NCI-H510A (cell line): Measurements from ENCODE around the gene AMBP.
"Not testable (repeated sequence)": the region's sequence is repeated elsewhere in the genome, so short reads cannot be mapped to it uniquely, and the experiment has no call there.

Source experiments
- DNase-seq: peaks from one replicate; lab custom pipeline; 2025; lab: John Stamatoyannopoulos, UW

The AMBP gene

GRCh38 chr9:114050646-114051045 is 27.5 kb downstream of the AMBP start:
- no peak for DNase-seq

DNA sequence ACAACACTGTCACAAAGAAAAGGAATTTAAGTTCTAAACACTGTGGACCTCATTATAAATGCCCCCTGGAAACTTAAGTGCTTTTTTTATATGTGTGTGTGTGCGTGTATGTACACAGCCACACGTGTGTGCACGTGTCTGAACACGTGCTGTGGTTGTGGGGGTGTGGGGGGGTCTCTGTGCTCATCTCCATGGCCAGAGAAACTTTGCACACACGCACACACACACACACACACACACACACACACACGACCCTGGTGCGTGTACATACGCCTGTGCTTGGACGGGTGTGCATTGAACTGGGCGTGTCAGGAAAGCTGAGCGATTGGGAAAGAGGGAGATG is 27.9 kb downstream of the AMBP start:
- no peak for DNase-seq

GRCh38 chr9:114049441-114050225 is 28.5 kb downstream of the AMBP start:
- DNase-seq: no peak

- DNase-seq: no peak
These were observed 29.3 kb downstream of the AMBP start for GRCh38 chr9:114048533-114049415.

GRCh38 chr9:114047717-114048116 is 30.4 kb downstream of the AMBP start:
- no peak for DNase-seq

DNA sequence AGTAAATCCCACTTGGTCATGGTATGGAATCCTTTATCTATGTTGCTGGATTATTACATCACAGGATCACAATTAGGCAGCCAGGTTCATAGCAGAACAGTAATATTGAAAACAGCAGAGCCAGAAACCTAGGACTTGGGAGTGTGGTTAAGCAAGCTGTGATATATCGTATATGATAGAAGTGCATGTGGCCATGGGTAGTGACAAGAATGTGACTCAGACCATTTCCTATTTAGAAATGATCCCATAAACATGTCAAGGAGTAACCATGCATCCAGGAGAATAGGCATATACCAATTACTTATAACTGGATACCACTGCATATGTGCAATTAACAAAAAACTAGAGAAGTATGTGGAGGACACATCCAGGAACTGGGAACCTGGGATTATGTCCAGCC is 31.2 kb downstream of the AMBP start:
- DNase-seq: no peak

GRCh38 chr9:114046237-114046755 is 31.8 kb downstream of the AMBP start:
- DNase-seq: no peak

DNA sequence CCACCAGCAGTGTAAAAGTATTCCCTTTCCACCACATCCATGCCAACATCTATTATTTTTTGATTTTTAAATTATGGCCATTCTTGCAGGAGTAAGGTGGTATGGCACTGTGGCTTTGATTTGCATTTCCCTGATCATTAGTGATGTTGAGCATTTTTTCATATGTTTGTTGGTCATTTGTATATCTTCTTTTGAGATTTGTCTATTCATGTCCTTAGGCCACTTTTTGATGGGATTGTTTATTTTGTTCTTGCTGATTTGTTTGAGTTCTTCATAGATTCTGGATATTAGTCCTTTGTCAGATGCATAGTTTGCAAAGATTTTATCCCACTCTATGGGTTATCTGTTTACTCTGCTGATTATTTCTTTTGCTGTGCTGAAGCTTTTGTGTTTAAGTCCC is 34.4 kb downstream of the AMBP start:
- not testable (repeated sequence) for DNase-seq

DNA sequence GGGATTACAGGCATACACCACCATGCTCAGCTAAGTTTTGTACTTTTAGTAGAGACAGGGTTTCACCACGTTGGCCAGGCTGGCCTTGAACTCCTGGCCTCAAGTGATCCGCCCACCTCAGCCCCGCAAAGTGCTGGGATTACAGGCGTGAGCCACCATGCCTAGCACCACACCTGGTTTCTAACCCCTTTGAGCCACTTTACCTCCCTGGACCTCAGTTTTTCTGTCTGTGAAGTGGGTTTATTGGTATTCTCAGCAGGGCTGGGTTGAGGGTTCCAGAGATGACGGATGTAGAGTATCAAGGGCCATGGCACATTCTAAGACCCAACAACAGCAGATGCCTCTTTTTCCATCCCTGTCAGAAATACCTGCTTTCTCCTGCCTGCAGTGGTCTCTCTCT is 38.6 kb downstream of the AMBP start:
- DNase-seq: no peak

- DNase-seq: no peak
These were observed 39.3 kb downstream of the AMBP start for GRCh38 chr9:114038724-114039313.

- no peak for DNase-seq
These were observed 40.0 kb downstream of the AMBP start for GRCh38 chr9:114037961-114038723.

GRCh38 chr9:114037249-114037648 is 40.9 kb downstream of the AMBP start:
- no peak for DNase-seq

DNA sequence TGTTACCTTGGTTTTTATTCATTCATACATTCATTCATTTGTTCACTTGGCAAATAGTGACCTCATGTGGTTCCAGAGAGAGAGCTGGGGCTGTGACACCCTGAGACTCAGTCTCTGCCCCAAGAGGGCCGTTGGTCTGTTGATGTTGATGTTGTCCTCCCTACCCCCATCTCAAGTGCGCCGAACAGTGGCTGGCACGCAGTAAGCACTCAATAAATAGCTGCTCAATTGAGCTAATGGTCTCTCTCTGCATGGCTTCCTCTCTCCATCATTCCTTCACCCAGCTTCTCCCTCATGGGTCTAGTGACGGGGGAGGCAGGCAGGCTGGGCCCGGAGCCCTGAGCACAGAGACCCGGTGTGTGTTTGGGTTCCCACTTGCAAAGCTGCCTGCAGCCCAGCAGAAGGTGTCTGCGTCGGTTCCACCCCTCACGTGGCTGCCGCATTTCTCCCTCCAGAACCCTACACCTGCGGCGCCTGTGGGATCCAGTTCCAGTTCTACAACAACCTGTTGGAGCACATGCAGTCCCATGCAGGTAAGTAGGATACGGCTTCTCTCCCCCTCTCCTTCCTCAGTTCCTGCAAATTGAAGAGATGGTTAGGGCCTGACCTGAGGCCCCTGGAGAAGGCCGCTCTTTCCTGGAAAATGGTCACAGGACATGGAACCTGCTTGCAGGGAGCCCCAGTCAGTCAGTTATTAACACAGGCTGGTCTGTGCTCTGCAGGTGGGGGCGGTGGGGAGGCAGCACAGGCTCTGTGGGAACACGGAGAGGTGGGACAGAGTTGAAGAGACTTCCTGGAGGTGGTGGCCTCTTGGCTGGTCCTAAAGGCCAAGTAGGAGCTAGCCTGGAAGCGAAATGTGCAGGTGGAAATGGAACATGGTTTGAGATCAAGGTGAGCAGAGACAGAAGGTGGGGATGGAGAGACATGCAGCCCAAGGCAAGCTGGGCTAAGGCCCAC is 42.0 kb downstream of the AMBP start:
- no peak for DNase-seq

DNA sequence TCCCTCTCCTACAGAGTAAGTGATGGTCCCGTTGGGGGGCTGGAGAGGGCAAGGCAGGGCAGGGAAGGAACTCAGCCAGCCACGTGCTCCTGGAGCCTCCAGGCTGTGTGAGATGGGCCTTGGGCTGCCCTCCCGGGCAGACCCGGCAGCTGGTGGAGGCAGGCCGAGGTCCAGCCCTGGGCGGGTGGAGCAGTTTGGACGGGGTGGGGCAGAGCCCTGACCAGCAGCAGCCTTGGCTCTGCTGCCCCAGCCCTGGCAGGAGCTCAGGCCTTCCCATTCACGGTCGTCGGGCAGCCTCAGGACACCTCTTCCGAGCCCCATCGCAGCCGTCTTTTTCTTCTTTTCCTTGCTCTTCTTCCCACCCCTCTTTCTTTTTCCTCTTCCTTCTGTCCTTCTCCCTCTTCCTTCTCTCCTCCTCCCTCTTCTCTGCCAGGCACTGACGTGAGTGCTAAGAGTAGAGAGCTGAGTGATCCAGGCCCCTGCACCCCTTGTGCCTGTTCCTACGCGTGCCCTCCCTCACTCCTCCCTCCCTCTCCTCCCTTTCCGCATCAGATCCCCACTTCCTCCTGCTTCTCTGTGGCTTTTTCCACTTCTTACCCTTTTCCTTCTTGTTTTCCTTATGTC is 42.8 kb downstream of the AMBP start:
- no peak for DNase-seq

DNA sequence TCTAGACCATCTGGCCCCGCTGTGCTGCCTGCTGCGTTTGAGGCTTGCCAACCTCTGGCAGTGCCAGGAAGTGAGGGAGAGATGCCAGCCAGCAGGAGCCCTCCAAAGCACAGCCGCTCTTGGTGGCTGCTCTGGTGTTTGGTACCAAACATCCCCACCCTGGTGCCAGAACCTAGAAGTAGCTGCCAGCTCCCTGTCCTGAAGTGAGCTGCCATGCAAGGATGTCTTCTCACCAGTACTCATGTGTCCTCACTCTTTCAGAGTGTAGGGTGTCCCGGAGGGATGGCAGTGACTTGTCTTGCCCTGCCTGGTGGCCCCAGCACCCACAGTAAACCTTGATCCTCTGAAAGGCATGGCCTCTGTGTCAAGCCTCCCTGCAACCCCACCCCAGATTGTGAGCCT is 43.4 kb downstream of the AMBP start:
- no peak for DNase-seq

DNA sequence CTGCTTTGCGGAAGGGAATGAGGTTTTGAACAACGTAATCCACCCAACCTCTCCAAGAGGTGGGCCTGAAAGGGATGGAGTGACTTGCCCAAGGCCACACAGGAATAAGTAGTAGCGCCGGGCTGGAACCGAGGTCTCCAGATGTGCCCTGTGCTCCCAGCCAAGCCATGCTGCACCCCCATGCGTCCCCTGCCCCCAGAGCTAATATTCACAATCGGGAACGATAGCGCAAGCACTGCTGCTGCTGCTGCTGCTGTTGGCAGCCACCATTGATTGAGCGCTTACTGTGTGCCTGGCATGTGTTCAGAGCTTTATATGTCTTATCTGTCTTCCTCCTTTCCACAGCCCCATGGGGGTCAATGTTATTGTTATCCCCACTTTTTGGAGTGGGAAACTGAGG is 43.9 kb downstream of the AMBP start:
- no peak for DNase-seq

DNA sequence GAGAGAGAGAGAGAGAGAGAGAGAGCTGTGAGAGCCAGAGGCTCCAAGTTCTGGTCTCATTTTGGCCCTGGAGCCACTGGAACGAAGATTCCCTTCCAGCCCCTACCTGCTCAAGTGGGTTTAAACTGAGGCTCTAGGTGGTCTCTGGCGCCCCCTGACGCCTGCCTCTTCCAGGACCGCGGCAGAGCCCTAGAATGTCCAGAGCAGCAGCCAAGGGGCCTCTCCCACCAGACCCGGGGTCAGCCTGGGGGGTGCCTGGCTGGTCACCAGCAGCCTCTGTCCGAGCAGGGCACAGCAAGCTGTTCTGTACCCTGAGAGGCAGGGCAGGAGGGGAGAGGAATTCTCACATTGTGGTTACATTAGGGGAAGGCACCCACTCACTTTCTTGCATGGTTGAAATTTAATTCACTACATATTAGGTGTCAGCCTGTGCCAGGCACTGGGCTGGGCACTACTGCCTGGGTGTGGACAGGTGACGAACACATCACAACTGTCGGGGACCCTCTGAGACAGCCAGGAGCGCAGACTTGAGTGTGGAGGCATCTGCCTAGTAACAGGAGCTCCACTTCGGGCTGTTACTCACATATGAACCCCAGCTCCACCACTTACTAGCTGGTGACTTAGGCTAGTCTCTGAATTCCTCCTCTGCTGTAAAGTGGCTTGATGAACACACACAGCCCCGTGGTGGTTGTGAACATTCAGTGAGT is 44.5 kb downstream of the AMBP start:
- DNase-seq: no peak

- no peak for DNase-seq
These were observed 45.9 kb downstream of the AMBP start for GRCh38 chr9:114031948-114032840.
